NCI-H2107 (cell line): ENCODE measurements around the gene ALDH1A3.
"Not testable (repeated sequence)": the region's sequence is repeated elsewhere in the genome, so short reads cannot be mapped to it uniquely, and the experiment has no call there.

Experiments used
- DNase-seq: peaks from one replicate; lab custom pipeline; 2025; lab: John Stamatoyannopoulos, UW

The ALDH1A3 gene

DNA sequence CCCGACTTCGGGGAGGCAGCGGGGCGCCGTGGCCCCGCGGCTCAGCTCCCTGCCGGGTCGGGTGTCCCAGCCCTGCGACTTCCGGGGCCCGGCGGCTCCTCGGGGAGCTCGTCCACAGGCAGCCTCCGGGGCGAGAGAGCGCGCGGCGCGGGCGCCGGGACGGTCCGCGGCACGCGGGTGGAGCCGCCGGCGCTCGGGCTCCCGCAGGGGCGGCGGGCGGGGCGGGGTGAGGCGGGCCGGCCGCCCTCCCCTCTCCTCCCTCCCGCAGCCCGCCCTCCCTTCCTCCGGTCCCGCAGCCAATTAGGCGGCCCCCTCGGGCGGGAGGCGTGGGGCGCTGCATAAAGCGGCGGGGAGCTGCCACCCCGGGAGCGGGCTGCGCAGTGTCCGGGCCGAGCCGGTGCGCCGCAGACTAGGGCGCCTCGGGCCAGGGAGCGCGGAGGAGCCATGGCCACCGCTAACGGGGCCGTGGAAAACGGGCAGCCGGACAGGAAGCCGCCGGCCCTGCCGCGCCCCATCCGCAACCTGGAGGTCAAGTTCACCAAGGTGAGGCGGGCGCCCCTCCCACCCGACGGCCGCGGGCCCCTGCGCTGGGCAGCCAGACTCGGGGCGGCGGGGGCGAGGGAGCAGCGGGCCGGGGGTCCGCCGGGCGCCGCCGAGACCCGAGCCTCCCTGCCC is at the start of gene ALDH1A3:
Gene ALDH1A3, plus strand, starts transcription at position 368 of the 675 bp plus-strand sequence. Its CDS starts 77 bp downstream, at position 445.
- DNase-seq, result no peak

DNA sequence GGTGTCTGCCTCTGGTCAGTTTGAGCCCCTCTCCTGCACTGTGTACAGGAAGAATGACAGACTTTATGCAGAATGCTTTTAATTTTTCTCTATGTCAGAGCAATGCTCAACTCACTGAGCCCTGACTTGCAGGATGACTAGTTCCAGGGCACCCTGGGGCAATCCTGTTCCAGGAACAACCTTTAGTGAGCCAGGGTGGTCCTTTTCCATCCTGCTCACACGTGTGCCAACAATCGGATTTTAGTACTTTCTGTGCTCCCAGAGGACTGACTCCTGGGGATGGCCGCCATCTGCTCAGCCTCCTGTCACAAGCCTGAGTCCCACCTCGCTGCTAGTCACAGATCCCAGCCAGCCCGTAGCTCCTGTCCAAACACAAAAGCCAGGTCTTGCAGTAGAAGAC is 48.2 kb upstream of the ALDH1A3 start:
- no peak for DNase-seq

DNA sequence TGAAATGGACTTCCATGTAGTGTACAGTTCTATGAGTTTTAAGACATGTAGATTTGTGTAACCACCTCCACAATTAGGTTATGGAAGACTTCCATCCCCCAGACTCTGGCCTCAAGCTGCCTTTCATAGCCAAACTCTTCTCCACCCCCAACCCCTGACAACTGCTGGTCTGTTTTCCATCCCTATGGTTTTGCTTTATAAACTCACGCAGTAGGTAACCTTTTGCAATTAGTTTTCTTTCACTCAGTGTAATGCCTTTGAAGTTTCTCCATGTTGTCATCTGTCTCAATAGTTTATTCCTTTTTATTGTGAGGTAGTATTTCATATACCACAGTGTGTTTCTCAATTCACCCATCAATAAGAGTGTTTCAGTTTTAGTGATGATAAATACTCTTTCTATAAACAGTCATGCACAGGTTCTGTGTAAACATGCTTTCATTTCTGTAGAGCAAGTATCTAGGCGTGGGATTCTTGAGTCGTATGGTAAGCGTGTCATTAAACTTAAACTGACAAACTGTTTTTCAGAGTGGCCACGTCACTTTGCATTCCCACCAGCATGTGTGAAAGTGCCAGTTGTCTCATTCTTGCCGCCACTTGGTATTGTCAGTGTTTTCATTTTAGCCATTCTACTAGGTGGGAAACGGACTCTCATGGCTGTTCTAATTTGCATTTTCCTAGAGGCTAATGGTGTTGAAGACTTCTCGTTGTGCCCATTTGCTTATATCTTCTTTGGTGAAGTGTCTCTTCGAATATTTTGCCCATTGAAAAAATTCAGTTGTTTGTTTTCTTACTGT is 47.3 kb upstream of the ALDH1A3 start:
- DNase-seq, result no peak

DNA sequence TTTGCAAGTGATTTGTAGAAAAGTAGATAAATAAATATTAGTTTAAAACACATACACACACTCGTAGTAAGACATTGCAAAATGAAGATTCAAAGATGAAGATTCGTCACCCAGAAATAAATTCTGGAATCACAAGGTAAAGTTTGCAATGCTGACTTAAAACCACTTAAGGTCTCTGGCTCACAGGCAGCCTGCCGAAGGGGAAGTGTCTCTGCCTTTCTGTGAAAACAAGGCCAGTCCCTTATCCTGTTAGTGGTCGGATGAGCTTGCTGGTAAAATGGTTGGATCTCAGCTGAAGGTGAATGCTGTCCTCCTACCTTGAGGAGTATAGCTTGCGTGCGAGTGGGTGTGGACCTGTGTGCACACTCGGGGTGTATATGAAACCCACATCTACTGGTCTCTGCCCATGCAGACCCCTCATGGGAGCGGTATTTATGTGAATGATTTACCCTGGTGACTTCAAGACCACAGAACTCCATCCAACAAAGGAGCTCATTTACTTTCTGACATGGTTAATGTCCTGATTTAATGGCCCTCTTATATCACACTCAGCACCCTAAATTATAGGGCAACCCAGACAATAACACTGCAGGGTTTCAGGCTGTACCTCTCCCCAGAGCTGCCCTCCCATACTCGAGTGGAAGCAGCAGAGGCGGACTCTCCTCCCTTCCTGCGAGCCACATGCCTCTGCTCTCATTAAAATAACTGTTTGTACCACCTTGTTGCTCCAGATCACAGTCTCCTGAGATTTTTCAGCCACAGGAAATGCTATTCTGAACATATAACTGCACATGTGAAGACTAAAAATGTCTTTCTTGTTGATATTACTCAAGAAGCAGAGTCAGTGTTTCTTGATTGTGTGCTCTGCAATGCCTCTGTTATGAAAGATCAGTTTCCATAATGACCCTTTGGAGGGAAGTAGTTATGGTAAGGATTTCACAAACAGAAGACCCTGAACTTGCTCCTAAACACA is 45.9 kb upstream of the ALDH1A3 start:
- no peak for DNase-seq

DNA sequence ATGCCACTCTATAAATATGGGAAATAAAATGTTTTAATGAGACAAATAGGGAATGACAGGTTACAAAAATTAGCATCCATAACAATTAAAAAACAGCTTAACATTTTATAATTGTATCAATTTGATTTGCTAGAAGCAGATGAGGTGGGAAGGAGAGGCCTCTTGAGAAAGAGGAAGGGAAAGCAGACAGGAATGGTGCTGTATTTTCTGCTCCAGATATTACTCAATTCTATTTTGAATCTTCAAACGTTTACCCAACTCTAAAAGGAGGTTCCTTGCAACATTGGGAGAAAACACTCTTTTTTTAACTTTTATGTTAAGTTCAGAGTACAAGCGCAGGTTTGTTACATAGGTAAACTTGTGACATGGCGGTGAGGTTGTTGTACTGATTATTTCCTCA is 44.9 kb upstream of the ALDH1A3 start:
- DNase-seq, result no peak

DNA sequence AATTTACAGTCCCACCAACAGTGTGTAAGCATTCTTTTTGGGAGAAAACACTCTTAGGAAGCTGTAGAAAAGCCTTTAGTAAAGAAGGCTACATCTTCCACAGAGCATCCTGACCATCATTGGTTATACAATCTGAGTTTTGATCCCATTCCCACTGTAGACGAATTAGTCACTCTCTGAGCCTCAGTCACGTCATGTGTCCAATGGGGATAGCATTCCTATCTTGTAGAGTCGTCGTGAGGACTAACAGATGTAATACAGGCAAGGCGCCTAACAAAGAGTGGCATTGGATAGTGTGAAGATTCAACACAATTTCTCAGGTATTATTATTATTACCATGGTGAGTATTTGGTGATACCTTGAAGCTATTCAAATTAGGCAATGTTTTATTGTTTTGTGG is 44.0 kb upstream of the ALDH1A3 start:
- DNase-seq, result no peak

DNA sequence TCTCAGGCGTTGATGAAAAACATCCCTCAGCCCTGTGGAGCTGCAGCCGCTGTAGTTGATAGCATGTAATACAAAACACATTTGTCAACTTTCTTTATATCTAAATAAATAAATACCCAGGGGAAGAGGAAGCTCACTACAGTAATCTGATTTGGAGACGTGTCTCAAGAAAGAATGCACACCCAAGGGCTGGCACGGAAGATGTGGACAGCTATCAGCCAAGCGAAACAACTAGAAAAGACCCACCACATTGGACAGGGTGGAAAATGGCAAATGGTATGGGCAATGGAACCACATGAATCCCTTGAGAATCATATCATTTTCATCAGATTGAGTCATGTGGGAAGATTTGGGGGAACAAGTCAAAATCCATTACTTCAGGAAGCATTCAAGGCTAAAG is 43.1 kb upstream of the ALDH1A3 start:
- DNase-seq, result no peak

DNA sequence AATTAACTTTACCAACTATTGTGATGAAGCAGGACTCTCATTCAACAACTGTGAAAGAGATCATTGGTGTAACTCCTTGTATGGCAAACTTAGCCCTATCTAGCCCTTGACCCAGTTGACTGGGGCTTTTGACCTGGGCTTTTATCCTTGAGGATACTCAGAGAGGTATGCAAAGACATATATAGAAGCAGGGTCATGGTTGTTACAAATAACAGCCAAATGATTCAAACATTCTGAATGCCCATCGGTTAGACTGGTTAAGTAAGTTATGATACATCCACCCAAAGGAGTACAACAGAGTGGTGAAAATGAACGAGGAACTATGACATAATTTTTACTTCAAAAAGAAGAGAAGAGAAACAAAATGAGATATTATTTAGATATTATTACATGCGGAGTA is 38.2 kb upstream of the ALDH1A3 start:
- DNase-seq, result no peak

DNA sequence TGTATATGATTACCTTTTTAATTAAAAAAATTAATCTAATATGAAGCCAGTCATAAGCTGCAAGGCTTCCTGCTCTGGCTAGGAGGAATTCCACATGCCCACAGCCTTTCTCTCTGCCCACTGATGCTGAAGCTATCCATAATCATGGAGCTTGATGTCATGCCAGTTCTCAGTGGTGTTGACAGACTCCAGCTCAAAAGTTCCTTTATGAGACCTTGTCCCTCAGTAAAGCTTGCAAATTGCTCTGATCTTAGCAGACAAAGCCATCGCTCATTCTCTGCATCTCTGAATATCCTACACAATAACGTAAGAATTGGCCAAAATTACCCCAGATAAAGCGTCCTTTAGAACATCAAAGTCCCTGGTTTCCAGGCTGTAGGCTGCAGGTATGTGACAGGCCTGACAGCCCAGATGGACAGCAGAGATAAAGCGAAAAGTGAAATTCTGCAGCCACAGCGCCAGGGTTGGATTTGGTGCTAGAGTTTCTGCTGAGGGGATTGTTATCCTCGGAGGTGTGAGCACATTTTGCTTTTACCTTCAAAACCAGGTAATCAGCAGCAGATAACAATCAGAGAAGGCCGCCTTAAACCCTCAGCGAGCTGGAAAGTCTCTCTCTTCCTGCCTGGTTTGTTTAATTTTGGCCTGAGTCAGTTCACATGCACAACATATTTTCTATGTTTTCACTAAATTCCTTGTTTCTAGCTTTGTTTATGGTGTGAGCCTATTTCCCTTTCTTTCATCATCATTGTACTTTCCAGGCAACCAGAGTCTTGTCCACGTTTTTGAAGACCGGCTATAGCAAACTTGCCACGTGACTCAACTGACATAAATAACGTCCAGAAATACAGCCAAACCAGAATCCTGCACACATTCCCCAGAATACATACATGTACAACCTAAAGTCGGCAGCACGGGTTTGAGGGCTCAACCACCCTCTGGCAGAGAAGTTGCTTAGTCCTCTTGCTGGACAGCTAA is 36.6 kb upstream of the ALDH1A3 start:
- no peak for DNase-seq

DNA sequence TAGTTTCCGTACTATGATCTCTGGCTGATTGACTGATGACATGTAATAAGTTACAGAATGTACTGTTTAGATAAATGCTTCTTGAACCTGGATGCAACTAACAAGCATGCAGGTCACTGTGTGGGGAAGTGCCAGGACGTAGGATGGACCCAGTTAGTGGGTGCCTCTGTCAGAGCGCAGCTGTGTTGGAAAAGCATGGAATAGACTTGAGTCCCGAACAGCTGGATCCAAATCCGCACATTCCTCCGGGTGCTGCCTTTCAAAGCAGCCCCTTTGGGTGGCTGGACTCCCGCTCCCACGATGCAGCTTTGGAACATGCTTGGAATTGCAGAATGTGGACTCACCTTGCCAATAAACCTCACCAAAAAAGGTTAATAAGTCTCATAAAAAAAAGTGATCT is 35.5 kb upstream of the ALDH1A3 start:
- no peak for DNase-seq

DNA sequence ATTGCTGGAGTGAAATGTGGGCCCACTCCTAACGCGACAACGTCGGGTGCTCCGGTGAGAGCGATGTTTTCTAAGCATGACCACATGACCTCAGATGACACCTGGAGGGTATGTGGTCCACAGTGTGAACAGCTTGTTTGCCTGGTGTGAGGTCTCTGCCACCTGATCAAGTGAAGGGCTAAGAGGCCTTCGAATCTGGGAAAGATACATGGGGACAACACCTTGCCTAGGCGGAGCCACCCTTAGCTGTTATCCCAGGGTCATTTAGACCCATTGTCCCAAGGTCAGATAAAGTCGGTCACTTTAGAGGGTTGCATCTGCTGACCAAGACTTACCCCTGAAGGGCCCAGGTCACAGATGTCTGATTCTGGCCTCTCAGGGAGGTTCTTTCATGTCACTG is 34.9 kb upstream of the ALDH1A3 start:
- DNase-seq, result no peak

DNA sequence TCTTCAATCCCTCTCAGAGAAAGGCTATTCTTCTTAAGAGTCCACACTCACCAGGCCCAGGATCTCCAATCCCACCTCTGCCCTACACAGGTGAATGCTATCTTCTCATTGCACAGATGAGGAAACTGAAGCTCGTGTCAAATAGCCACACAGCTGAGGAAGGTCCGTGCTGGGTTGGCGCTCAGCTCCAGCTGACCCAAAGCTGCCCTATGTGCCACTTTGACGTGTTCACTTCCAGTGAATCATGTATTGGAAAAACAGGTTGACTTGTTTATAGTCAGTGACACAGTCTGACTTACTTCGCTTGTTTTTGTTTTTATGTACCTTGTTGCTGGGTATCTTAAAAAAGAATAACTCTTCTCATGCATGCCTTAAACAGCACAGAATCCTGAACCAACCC is 32.4 kb upstream of the ALDH1A3 start:
- no peak for DNase-seq

DNA sequence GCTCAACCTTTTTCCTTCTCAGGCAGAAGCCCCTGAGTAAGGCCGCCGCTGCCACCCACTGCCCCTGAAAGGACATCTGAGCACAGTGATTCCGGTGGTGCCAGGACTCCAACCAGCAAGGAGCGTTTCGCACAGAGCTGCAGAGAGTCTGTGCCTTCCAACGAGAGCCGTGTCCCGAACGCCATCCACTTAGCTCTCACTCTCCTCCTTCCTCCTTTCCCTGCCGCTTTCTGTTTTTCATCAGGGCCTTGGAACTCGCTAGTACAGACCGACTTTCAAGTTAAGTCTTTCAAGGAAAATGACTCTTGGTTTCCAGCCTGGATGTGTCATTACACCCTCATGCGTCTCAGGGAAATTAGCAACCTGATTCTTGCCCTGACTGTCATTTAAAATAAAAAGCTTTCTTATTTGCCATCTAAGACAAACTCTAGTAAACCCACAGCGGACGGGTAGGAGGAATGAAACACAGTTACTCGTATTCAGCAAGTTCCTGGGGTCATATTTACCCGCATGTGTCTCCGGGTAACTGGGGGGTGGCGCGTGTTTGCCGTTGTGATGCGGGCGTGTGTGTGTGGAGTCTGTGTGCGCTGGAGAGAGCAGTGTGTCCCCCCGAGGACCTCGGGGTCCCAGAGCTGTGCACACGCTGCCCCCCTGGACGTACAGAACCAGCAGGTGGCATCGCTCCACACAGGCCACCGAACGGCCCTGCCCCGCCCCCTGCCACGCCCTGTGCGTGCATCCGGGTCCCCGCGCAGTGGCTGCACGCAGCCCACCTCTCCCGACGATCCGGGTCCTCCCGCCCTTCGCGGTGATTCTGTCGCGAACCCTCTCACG is 30.4 kb upstream of the ALDH1A3 start:
- DNase-seq, result no peak

DNA sequence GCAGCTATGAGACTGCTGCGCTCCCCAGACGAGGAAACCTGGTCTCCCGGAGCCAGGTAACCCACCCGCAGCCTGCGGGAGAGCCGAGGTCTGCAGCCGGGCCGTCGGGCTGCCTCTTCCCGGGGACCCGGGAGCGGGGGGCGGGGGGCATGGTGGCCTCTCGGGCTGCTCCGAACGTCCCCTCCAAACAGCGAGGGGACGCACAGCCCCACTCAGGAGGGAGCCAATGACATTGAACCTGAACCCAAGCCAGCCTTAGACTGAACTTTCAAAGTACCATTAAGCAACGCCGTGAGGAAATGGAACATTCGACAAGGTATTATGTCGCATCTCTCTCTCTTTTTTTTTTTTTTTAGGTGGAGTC is 29.8 kb upstream of the ALDH1A3 start:
- DNase-seq, result no peak

DNA sequence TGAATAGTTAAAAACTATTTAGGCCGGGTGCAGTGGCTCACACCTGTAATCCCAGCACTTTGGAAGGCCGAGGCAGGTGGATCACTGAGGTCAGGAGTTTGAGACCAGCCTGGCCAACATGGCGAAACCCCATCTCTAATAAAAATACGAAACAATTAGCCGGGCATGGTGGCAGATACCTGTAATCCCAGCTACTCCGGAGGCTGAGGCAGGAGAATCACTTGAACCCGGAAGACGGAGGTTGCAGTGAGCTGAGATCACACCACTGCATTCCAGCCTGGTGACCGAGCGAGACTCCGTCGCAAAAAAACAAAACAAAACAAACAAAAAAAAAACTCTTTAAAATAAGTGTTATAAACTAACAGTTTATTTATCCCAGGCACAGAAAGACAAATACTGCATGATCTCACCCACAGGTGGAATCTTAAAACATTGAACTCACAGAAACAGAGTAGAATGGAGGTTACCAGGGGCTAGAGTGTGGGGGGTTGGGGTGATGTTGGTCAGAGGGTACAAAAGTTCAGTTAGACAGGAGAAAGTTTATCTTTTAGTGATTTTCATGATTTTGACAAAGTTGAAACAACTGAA is 28.1 kb upstream of the ALDH1A3 start:
- not testable (repeated sequence) for DNase-seq

DNA sequence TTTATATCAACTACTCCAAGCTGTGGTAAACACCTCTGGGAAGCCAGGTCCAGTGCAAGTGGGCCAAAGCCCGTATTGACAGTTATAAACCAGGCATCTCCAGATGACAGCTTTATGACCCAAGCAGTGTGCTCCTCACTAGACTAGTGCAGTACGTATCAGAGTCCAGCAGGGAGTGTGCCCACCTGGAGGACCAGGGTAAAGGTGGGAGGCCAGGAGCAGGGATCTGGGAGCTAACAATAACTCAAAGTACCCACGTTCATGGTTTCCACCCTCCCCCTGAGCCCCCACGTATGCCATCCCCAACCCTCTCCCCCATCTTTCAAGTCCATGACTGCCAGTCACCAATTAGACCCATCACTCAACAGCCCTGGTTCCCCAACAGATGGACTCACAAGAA is 27.0 kb upstream of the ALDH1A3 start:
- DNase-seq, result no peak

DNA sequence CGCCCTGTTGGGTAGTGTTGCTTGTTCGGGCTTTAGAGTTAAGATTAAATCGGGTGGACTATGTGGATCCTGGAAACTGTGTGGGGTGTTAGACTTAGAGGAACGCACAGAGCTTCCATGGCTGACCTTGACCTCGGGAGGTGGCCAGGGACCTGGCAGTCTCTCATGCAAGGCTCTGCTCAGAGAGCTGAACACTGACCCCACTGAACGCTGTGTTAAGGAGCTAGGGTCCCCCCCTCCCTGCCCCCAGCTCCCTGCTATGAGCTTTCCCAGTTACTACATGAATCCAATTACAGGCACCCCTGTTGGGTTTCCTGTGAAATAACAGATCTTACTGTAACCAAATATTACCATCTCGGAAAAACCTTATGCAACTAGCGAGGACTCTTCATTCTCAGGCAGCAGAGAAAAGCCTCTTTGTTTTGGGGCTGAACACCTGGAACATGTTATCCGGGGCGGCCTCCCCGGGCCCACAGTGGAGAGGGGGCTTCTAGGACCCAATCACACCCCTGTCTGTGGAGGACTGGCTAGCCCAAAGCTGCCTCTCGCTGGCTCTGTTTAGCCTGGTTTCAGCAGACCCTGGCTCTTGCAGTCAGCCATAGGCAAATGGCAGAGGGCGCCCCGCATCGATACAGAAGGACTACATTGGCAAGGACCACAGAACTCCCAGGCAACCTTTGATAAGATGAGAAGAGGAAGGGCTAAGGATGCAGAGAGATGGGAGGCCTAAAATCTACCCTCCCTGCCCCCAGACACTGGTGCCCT is 25.8 kb upstream of the ALDH1A3 start:
- no peak for DNase-seq

DNA sequence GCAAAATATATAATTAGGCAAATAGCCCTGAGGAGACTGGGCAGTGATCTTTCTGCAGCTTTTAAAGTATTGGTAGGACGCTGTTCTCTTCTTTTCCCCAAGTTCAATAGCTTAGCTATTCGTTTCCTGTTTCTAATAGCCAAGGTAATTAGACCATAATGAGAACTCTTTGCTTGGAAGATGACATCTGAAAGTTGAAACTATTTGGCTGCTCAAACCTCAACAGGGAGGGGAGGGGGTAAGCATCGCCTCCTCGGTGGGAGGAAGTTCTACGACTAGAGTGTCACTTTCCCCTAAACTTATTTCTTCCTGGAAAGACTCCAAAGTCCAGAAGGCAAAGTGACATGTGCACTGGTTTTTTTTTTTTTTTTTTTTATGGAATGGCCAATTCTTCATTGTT is 22.8 kb upstream of the ALDH1A3 start:
- no peak for DNase-seq

DNA sequence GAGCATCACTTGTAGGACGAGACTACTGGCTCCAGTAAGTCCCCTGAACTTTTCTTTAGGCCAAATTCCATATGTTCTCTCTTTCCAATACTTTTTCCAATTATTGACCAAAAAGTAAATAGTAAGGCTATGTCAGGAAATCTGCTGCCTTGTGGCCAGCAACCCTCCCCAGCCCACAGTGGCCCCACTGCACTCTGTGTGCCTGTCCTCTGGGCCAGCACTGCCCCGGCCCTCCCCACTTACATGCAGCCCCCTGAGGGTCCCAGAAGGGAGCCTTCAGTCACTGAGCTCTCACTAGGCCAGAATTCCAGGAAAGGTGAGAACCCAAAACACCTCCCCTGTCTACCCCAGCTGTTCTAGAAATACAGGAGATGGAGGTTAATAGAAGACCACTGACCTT is 21.3 kb upstream of the ALDH1A3 start:
- DNase-seq, result no peak
